A172 (cell line): ENCODE measurements around the gene ARID5B. TPM values are rescaled to one million over a fixed set of nuclear protein-coding genes. Genes with fewer than 3 reads are reported as not detected.

Experiments
- DNase-seq: peaks from one replicate; pipeline ENCODE4 v3.0.0-alpha.2; 2015; ENCODE audit warnings: low spot score
- total RNA-seq: library from RNA; depleted of rRNA; stranded (reverse); fragments of >200 nt; shearing (Covaris generic); gene quantifications from 2 replicates; pipeline ENCODE4 v1.2.3, GENCODE V29; 2014

Gene ARID5B
- total RNA-seq, 1 experiment from 2014 or later, result 17.6 TPM

- no peak for DNase-seq
Measured at GRCh38 chr10:61883371-61884025, 18.0 kb upstream of the ARID5B start.

- DNase-seq, result no peak
Measured at GRCh38 chr10:61887772-61888171, 13.7 kb upstream of the ARID5B start.

GRCh38 chr10:61888744-61889143, 12.8 kb upstream of the ARID5B start:
- DNase-seq, result no peak

GRCh38 chr10:61890430-61890829, 11.1 kb upstream of the ARID5B start:
- DNase-seq, result no peak

GRCh38 chr10:61890881-61891409, 10.6 kb upstream of the ARID5B start:
- DNase-seq, result no peak

GRCh38 chr10:61891906-61892585, 9.5 kb upstream of the ARID5B start:
- no peak for DNase-seq

- no peak for DNase-seq
Measured at GRCh38 chr10:61892961-61893360, 8.5 kb upstream of the ARID5B start.

- DNase-seq, result no peak
Measured at GRCh38 chr10:61894133-61894532, 7.4 kb upstream of the ARID5B start.

- no peak for DNase-seq
Measured at GRCh38 chr10:61895898-61896600, 5.5 kb upstream of the ARID5B start.

GRCh38 chr10:61896854-61897661, 4.4 kb upstream of the ARID5B start:
- DNase-seq, result peak; percentile 78

- peak; percentile 57 for DNase-seq
Measured at GRCh38 chr10:61897671-61898434, 3.6 kb upstream of the ARID5B start.

- no peak for DNase-seq
Measured at GRCh38 chr10:61898435-61898778, 3.1 kb upstream of the ARID5B start.

GRCh38 chr10:61899069-61899531, 2.4 kb upstream of the ARID5B start:
- peak; percentile 68 for DNase-seq

- DNase-seq, result no peak
Measured at GRCh38 chr10:61899663-61899996, 1.9 kb upstream of the ARID5B start.

GRCh38 chr10:61899997-61900828, 1.3 kb upstream of the ARID5B start:
- DNase-seq, result peak; percentile 65

- no peak for DNase-seq
Measured at GRCh38 chr10:61901829-61902444, 438 bp downstream of the ARID5B start.

GRCh38 chr10:61902445-61903220, 1.1 kb downstream of the ARID5B start:
- DNase-seq, result peak; percentile 57

- peak; percentile 36 for DNase-seq
Measured at GRCh38 chr10:61903221-61903927, 1.9 kb downstream of the ARID5B start.
